Endothelial cell of umbilical vein (primary cell): Measurements from ENCODE around the gene AGXT. TPM values are rescaled to one million over a fixed set of nuclear protein-coding genes. Genes with fewer than 3 reads are reported as not detected.

Experiments
- BruUV-seq: library from RNA; stranded (reverse); fragments of 400-500 nt; replicated peaks from 2 replicates; lab custom pipeline; 2021; lab: Mats Ljungman, UMichigan
- CTCF ChIA-PET: fragments of 300-600, 350-600 bp; sonication (Branson Sonifier 250); formaldehyde crosslinking; loops from one replicate; lab custom pipeline; 2021; ENCODE audit warnings: antibody characterized with exemption, inconsistent platforms; lab: Charles Lee
- POLR2A ChIA-PET: fragments of 300-600, 350-600 bp; sonication (Branson Sonifier 250); formaldehyde crosslinking; loops from one replicate; lab custom pipeline; 2021; ENCODE audit warnings: antibody characterized with exemption, inconsistent platforms; lab: Charles Lee
- DNase-seq: peaks from one replicate; pipeline ENCODE4 v3.0.0-alpha.2; 2011; ENCODE audit warnings: low read depth, low spot score
- FAIRE-seq: peaks from 2 replicates; lab custom pipeline; 2011; peaks lifted over from hg19 to GRCh38; lab: Jason Lieb, UNC
- H2AFZ ChIP-seq: 2 replicates; pipeline ENCODE4 v1.6.0; 2012; ENCODE audit warnings: low read depth, low read length, control low read depth, inconsistent platforms
- H3K27ac ChIP-seq: 2 replicates; pipeline ENCODE4 v1.5.1; 2011; ENCODE audit warnings: low read depth, mild to moderate bottlenecking, control low read depth, low read length, moderate library complexity; ENCODE audit not compliant: insufficient read depth
- H3K27me3 ChIP-seq, 2 experiments: 2 replicates each; pipeline versions ENCODE4 v1.6.0 to v1.6.1; 2011; ENCODE audit warnings: low read length in 2 of 2, mixed read lengths in 1 of 2; ENCODE audit not compliant: control insufficient read depth in 2 of 2, insufficient read depth in 2 of 2
- H3K36me3 ChIP-seq, 2 experiments: 2 replicates in 1 of 2; 3 replicates in 1 of 2; pipeline ENCODE4 v1.5.1; 2011; ENCODE audit warnings: low read length in 2 of 2, mild to moderate bottlenecking in 1 of 2, moderate library complexity in 1 of 2; ENCODE audit not compliant: control insufficient read depth in 2 of 2, insufficient read depth in 2 of 2; ENCODE audit errors: extremely low read depth in 1 of 2
- H3K4me1 ChIP-seq: 3 replicates; pipeline ENCODE4 v1.5.1; 2011; ENCODE audit warnings: mild to moderate bottlenecking, low read length; ENCODE audit not compliant: control insufficient read depth, insufficient read depth; ENCODE audit errors: extremely low read depth
- H3K4me2 ChIP-seq: 2 replicates; pipeline ENCODE4 v1.6.1; 2011; ENCODE audit warnings: low read length, control low read depth, mixed read lengths; ENCODE audit not compliant: insufficient read depth
- H3K4me3 ChIP-seq, 3 experiments: fragments of 200-600 bp in 1 of 3; sonication (generic), shearing (Covaris generic) in 1 of 3; replicated peaks in 1 of 3; 2 replicates each; pipeline ENCODE4 v1.5.1; 2011 to 2016; ENCODE audit warnings: control low read depth in 3 of 3, low read length in 3 of 3, mild to moderate bottlenecking in 2 of 3, inconsistent platforms in 1 of 3, low read depth in 1 of 3, moderate library complexity in 1 of 3; ENCODE audit not compliant: insufficient read depth in 1 of 3
- H3K79me2 ChIP-seq: 2 replicates; pipeline ENCODE4 v1.6.0; 2012; ENCODE audit warnings: low read length, inconsistent platforms; ENCODE audit not compliant: control insufficient read depth, insufficient read depth
- H3K9ac ChIP-seq: replicated peaks from 2 replicates; pipeline ENCODE3; 2011; ENCODE audit warnings: low read length, control low read depth; ENCODE audit not compliant: insufficient read depth; ENCODE audit errors: extremely low read depth
- H3K9me1 ChIP-seq: replicated peaks from 3 replicates; pipeline ENCODE4 v1.6.0; 2011; ENCODE audit warnings: mild to moderate bottlenecking, low read length; ENCODE audit not compliant: control insufficient read depth, insufficient read depth; ENCODE audit errors: extremely low read depth
- H3K9me3 ChIP-seq: replicated peaks from 2 replicates; pipeline ENCODE4 v1.5.1; 2012; ENCODE audit warnings: low read length, inconsistent platforms; ENCODE audit not compliant: control insufficient read depth, insufficient read depth
- H4K20me1 ChIP-seq: replicated peaks from 2 replicates; pipeline ENCODE3; 2011; ENCODE audit warnings: mild to moderate bottlenecking, low read length; ENCODE audit not compliant: control insufficient read depth, insufficient read depth; ENCODE audit errors: extremely low read depth
- EZH2 ChIP-seq: IDR thresholded peaks from 2 replicates; pipeline ENCODE4 v1.6.1; 2012; ENCODE audit warnings: borderline replicate concordance, low read depth, mild to moderate bottlenecking, moderate library complexity, low read length, inconsistent platforms; ENCODE audit not compliant: severe bottlenecking
- FOS ChIP-seq: IDR thresholded peaks from 2 replicates; pipeline ENCODE4 v1.6.1; 2011; ENCODE audit warnings: mild to moderate bottlenecking, low read length, moderate library complexity, borderline replicate concordance; ENCODE audit not compliant: insufficient read depth
- GATA2 ChIP-seq: IDR thresholded peaks from 2 replicates; pipeline ENCODE4 v1.7.0; 2011; ENCODE audit warnings: low read depth, mild to moderate bottlenecking, moderate library complexity, mixed read lengths, low read length; ENCODE audit not compliant: insufficient read length, insufficient read depth
- JUN ChIP-seq: IDR thresholded peaks from 2 replicates; pipeline ENCODE4 v1.6.1; 2011; ENCODE audit warnings: borderline replicate concordance, low read depth; ENCODE audit not compliant: insufficient read length, insufficient read depth
- MYC ChIP-seq: IDR thresholded peaks from one replicate; pipeline ENCODE4 v1.6.1; 2011; ENCODE audit warnings: mild to moderate bottlenecking, low read depth, low read length
- POLR2A ChIP-seq: IDR thresholded peaks from 2 replicates; pipeline ENCODE4 v1.6.1; 2012; ENCODE audit warnings: low read depth, mild to moderate bottlenecking, control low read depth, low read length
- POLR2AphosphoS5 ChIP-seq: IDR thresholded peaks from 2 replicates; pipeline ENCODE4 v1.6.1; 2012; ENCODE audit warnings: low read depth, mild to moderate bottlenecking, control low read depth, low read length, moderate library complexity; ENCODE audit not compliant: insufficient read depth
- dilution Hi-C: fragments of 300-500 bp; cut with MboI; formaldehyde crosslinking; loops from one replicate; pipeline ENCODE4 v1.15.0; 2019; ENCODE audit warnings: low sequenced_read_pairs; ENCODE audit not compliant: extremely low pct_ligation_motif_present
- intact Hi-C: fragments of 100-400 bp; cut with micrococcal nuclease; formaldehyde crosslinking; loops from one replicate; pipeline ENCODE4 v1.10.0; 2022
- polyA plus RNA-seq, 4 experiments: library from polyadenylated mRNA; depleted of rRNA in 3 of 4; stranded (reverse) in 3 of 4; unstranded in 1 of 4; fragments of >200 nt; gene quantifications; 2 replicates each; pipeline versions ENCODE4 v1.2.1 to v1.2.3, GENCODE V29; 2011 to 2012; ENCODE audit warnings: missing spikeins in 1 of 4
- total RNA-seq: library from RNA; stranded (reverse); gene quantifications from 2 replicates; pipeline ENCODE4 v1.2.3, GENCODE V29; 2021
- TF ChIP-seq, protein P1 (sequence below): IDR thresholded peaks from 2 replicates; pipeline ENCODE4 v1.6.1; 2011; ENCODE audit not compliant: insufficient read depth, insufficient read length
- TF ChIP-seq, protein P2 (sequence below), 2 donors: IDR thresholded peaks; 1 replicate in 1 of 2; 2 replicates in 1 of 2; pipeline ENCODE4 v1.5.1; 2011; ENCODE audit warnings: low read length in 2 of 2, mild to moderate bottlenecking in 2 of 2, moderate library complexity in 2 of 2, control low read depth in 1 of 2, inconsistent platforms in 1 of 2, low read depth in 1 of 2; ENCODE audit not compliant: insufficient read depth in 1 of 2; ENCODE audit errors: extremely low read depth in 1 of 2

Gene AGXT
- total and polyA plus RNA-seq, 2 donors (not counting 3 experiments of a cell fraction or from before 2014, with no cell fraction given): not detected

DNA sequence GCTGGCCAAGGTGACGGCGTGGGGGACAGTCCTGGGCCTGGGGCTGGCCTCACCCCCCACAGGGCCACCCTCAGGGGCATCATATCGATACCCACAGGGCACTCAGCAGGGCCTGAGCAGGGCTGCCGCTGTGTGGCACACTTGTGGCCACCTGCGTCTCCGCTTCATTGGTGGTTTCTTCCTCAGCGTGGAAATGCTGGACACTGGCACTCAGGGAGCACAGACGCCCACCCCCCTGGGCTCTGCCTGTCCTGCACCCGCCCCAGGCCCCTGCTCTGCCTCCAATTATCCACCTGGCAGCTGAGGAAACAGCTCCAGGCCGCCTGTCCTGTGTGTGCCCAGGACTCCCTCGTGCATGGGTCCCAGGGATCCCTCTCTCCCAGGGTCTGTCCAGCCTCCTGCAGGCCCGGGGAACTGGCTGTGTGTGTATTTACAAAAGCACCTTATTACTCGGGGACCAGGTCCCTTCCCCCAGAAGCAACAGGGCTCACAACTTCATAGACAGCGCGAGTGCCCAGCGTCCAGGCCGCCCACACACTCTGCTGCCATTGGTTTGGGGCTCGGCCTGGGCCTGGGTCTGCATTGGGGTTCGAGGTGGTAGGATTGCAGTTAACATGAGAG lies 50.6 kb downstream of the AGXT start:
- Histone ChIP-seq H3K4me1 (peaks cover under 1% of the 10 kb centered on the region), H4K20me1 (no peaks in the 10 kb centered on the region), H3K9me3 (no peaks in the 10 kb centered on the region), H3K4me2 (no peak overlapping the region), H3K79me2 (no peaks in the 10 kb centered on the region), H3K27ac (no peak overlapping the region), H3K9me1 (no peaks in the 10 kb centered on the region), H3K27me3 (no peaks in the 10 kb centered on the region), H3K4me3 (no peak overlapping the region), H3K9ac (no peak overlapping the region), H2AFZ (no peak overlapping the region), H3K36me3 (no peaks in the 10 kb centered on the region)
- TF ChIP-seq FOS (no peak), POLR2A (no peak), POLR2AphosphoS5 (no peak), EZH2 (no peak), GATA2 (no peak), JUN (no peak), MYC (no peak)
- TF ChIP-seq, protein P1, sequence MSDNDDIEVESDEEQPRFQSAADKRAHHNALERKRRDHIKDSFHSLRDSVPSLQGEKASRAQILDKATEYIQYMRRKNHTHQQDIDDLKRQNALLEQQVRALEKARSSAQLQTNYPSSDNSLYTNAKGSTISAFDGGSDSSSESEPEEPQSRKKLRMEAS: no peak
- TF ChIP-seq, protein P2, sequence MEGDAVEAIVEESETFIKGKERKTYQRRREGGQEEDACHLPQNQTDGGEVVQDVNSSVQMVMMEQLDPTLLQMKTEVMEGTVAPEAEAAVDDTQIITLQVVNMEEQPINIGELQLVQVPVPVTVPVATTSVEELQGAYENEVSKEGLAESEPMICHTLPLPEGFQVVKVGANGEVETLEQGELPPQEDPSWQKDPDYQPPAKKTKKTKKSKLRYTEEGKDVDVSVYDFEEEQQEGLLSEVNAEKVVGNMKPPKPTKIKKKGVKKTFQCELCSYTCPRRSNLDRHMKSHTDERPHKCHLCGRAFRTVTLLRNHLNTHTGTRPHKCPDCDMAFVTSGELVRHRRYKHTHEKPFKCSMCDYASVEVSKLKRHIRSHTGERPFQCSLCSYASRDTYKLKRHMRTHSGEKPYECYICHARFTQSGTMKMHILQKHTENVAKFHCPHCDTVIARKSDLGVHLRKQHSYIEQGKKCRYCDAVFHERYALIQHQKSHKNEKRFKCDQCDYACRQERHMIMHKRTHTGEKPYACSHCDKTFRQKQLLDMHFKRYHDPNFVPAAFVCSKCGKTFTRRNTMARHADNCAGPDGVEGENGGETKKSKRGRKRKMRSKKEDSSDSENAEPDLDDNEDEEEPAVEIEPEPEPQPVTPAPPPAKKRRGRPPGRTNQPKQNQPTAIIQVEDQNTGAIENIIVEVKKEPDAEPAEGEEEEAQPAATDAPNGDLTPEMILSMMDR (IDR thresholded peaks at IDR 0.05; ENCODE audit: extremely low read depth in 1 of 2, insufficient read depth in 1 of 2, low read depth in 1 of 2, low read length in 2 of 2): no peak
- ChIA-PET POLR2A (no interaction called here), CTCF (no interaction called here)
- no TSS peak for BruUV-seq
- dilution Hi-C loops: no loop called here
- DNase-seq (no peak), FAIRE-seq (no peak)
- intact Hi-C loops: loop anchor here (10.0 kb wide), 1 partner anchor 156 kb away; no protein-coding TSS in a partner anchor
